Stomach (tissue), 19 donors: Measurements from ENCODE around the gene OR8H2. TPM values are rescaled to one million over a fixed set of nuclear protein-coding genes. Genes with fewer than 3 reads are reported as not detected.
"Not testable (repeated sequence)": the region's sequence is repeated elsewhere in the genome, so short reads cannot be mapped to it uniquely, and the experiment has no call there.

Experiments
- DNase-seq, 2 donors: peaks; one replicate each; pipeline versions ENCODE4 v3.0.0 to v3.0.0-alpha.2; 2013 to 2019
- H3K27ac ChIP-seq, 5 donors: fragments of 200-600 bp in 4 of 5; sonication (generic) in 4 of 5; one replicate each; pipeline ENCODE4 v1.5.1; 2013 to 2019; ENCODE audit warnings: mild to moderate bottlenecking in 1 of 5, moderate library complexity in 1 of 5
- H3K27me3 ChIP-seq, 3 donors: fragments of 200-600 bp; sonication (generic); one replicate each; pipeline ENCODE4 v1.5.1; 2017 to 2019; ENCODE audit warnings: mixed run types in 1 of 3
- H3K36me3 ChIP-seq, 4 donors: fragments of 200-600 bp; sonication (generic); 1 replicate in 3 of 4; 2 replicates in 1 of 4; pipeline ENCODE4 v1.5.1; 2016 to 2019
- H3K4me1 ChIP-seq, 4 donors: fragments of 200-600 bp; sonication (generic); one replicate each; pipeline ENCODE4 v1.5.1; 2016 to 2019
- H3K4me3 ChIP-seq, 4 donors: fragments of 200-600 bp; sonication (generic) in 3 of 4; one replicate each; pipeline ENCODE4 v1.5.1; 2016 to 2019; ENCODE audit warnings: mild to moderate bottlenecking in 1 of 4
- H3K9me3 ChIP-seq, 4 donors: fragments of 200-600 bp; sonication (generic); one replicate each; pipeline ENCODE4 v1.5.1; 2016 to 2019
- CTCF ChIP-seq, 7 experiments: fragments of 450-650 bp in 4 of 7; fragments of 200-600 bp in 3 of 7; sonication (generic) in 3 of 7; IDR thresholded peaks; one replicate each; pipeline ENCODE4 v1.5.1; 2016 to 2019; ENCODE audit warnings: antibody characterized with exemption in 7 of 7, control low read depth in 2 of 7, mild to moderate bottlenecking in 1 of 7
- EP300 ChIP-seq: sonication (generic); formaldehyde crosslinking; IDR thresholded peaks from one replicate; pipeline ENCODE4 v1.6.1; 2017; ENCODE audit warnings: antibody characterized with exemption
- POLR2A ChIP-seq, 4 donors: fragments of 450-650 bp; IDR thresholded peaks; one replicate each; pipeline ENCODE4 v1.6.1; 2016; ENCODE audit warnings: antibody characterized with exemption in 4 of 4, control low read depth in 2 of 4, mild to moderate bottlenecking in 1 of 4, moderate library complexity in 1 of 4
- POLR2AphosphoS5 ChIP-seq, 3 donors: sonication (generic); formaldehyde crosslinking; IDR thresholded peaks; one replicate each; pipeline ENCODE4 v1.6.1; 2016; ENCODE audit warnings: antibody characterized with exemption in 3 of 3
- WGBS, 5 donors: extraction: QIAGEN DNeasy Blood & Tissue Kit in 3 of 5; methylation state at CpG; one replicate each; pipeline versions ENCODE4 v1.1.5 to v1.1.7; 2013 to 2018; 5-methylcytosine and 5-hydroxymethylcytosine counted together
- intact Hi-C: fragments of 100-400 bp; cut with DNase I; formaldehyde crosslinking; loops from one replicate; pipeline ENCODE4 v1.15.1; 2023; ENCODE audit warnings: low total_unique reads
- long read RNA-seq, 10 donors: transcript quantifications; one replicate each; lab custom pipeline, GENCODE V29; 2026
- polyA plus RNA-seq, 3 donors: library from polyadenylated mRNA; stranded (reverse); fragments of 200-250 nt; gene quantifications; one replicate each; pipeline ENCODE4 v1.2.3, GENCODE V29; 2013
- total RNA-seq, 5 donors: library from RNA; depleted of rRNA; stranded (reverse); fragments of >200 nt; gene quantifications; one replicate each; pipeline versions ENCODE4 v1.1.0 to v1.2.3, GENCODE V29; 2014 to 2016
- donor health status: healthy with polysubstance abuse.
- donor health status: Bipolar disorder and iron deficiency.
- donor health status: healthy.

Gene OR8H2
- total RNA-seq (not detected), polyA plus RNA-seq (not detected)
- long read RNA-seq, donor 1 = 0 reads
- long read RNA-seq, donor 2 = 0 reads
- long read RNA-seq, donor 3 = 0 reads
- long read RNA-seq, donor 4 = 0 reads
- long read RNA-seq, donor 5 = 0 reads
- long read RNA-seq, donor 6 = 0 reads
- long read RNA-seq, donor 7 = 0 reads
- long read RNA-seq, donor 8 = 0 reads
- long read RNA-seq, donor 9 = 0 reads
- long read RNA-seq, donor 10 = 0 reads

DNA sequence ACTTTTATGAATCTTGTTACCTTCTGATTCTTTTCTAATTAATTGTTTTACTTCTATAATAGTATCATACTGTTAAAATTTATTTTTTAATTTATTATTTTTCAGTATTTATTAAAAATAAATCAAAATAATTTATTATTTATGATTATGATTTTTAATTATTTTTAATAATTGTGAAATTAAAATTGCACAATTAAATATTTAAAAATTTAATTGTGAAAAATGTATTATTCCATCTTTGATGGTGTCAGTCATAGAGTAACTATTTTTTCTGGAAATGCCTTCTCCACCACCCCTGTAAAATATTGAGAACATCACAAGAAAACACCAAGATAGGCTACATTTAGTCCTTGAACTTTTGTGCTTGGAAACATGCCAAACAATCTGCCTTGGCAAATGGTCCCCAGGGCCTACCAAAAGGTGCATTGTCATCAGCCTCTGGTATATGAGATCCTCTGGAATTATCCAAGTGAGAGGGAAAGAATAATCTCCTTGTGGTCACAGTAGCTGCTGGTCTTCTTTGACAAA is at the start of gene OR8H2:
Gene OR8H2 (plus strand): TSS at position 478 of the 528 bp plus-strand sequence. CDS start 1,356 bp downstream, outside the sequence.
- intact Hi-C loops = no loop called here
- TF ChIP-seq POLR2AphosphoS5 (IDR thresholded peaks at IDR 0.05) = no peak
- TF ChIP-seq POLR2A (IDR thresholded peaks at IDR 0.05) = no peak
- no peak for TF ChIP-seq CTCF (IDR thresholded peaks at IDR 0.05)
- no peak for TF ChIP-seq EP300

GRCh38 chr11:56056366-56056765 is 47.1 kb upstream of the OR8H2 start:
- 34 to 56% (median 45%) methylated on average over 4 of the region's 4 CpGs for WGBS, 5 donors
- H3K27me3 ChIP-seq, H3K27ac ChIP-seq, DNase-seq, H3K36me3 ChIP-seq, H3K9me3 ChIP-seq, H3K4me3 ChIP-seq, H3K4me1 ChIP-seq, intact Hi-C loops: not testable (repeated sequence)

More for the DNA sequence above, at the start of gene OR8H2:
- no peak within 1 kb of the TSS for H3K4me3 ChIP-seq
- no peak for DNase-seq
- no peaks in the 10 kb centered on the region for H3K36me3 ChIP-seq
- no peaks in the 10 kb centered on the region for H3K27me3 ChIP-seq
- H3K4me1 ChIP-seq = no peaks in the 10 kb centered on the region
- H3K27ac ChIP-seq = no peak within 1 kb of the TSS
- H3K9me3 ChIP-seq = peaks cover 0 to 7% (median 2%) of the 10 kb centered on the region in 4 donors

- H3K9me3 ChIP-seq, H3K36me3 ChIP-seq, intact Hi-C loops, H3K4me3 ChIP-seq, H3K27me3 ChIP-seq, H3K4me1 ChIP-seq, DNase-seq, H3K27ac ChIP-seq: not testable (repeated sequence)
- WGBS, 5 donors = 34 to 42% (median 40%) methylated on average over 7 of the region's 7 CpGs
Observed at GRCh38 chr11:56057661-56058237, 45.7 kb upstream of the OR8H2 start.

GRCh38 chr11:56058260-56058780 is 45.2 kb upstream of the OR8H2 start:
- H3K4me3 ChIP-seq, H3K4me1 ChIP-seq, DNase-seq, H3K9me3 ChIP-seq, H3K27me3 ChIP-seq, H3K27ac ChIP-seq, intact Hi-C loops, H3K36me3 ChIP-seq: not testable (repeated sequence)
- 62 to 75% (median 72%) methylated on average over 7 of the region's 7 CpGs for WGBS, 5 donors

- H3K4me1 ChIP-seq = no peaks in the 10 kb centered on the region
- intact Hi-C loops = no loop called here
- H3K4me3 ChIP-seq = no peak overlapping the region
- H3K9me3 ChIP-seq = peaks cover 0 to 13% (median 0%) of the 10 kb centered on the region in 4 donors
- no peaks in the 10 kb centered on the region for H3K27me3 ChIP-seq
- no peak overlapping the region for H3K27ac ChIP-seq
- 51 to 69% (median 62%) methylated on average over 2 of the region's 2 CpGs for WGBS, 5 donors
- no peaks in the 10 kb centered on the region for H3K36me3 ChIP-seq
- DNase-seq = no peak
- TF ChIP-seq CTCF (IDR thresholded peaks at IDR 0.05) (no peak), POLR2AphosphoS5 (IDR thresholded peaks at IDR 0.05) (no peak), EP300 (no peak), POLR2A (IDR thresholded peaks at IDR 0.05) (no peak)
Observed at GRCh38 chr11:56066980-56067379, 36.5 kb upstream of the OR8H2 start.

GRCh38 chr11:56089697-56090096 is 13.8 kb upstream of the OR8H2 start:
- DNase-seq = peak in 1 of 2 donors; percentile 2
- Histone ChIP-seq H3K36me3 (no peaks in the 10 kb centered on the region), H3K27me3 (no peaks in the 10 kb centered on the region), H3K4me1 (no peaks in the 10 kb centered on the region), H3K27ac (no peak overlapping the region), H3K9me3 (no peaks in the 10 kb centered on the region), H3K4me3 (no peak overlapping the region)
- no peak for TF ChIP-seq EP300
- intact Hi-C loops = no loop called here
- 28 to 67% (median 58%) methylated on average over 3 of the region's 3 CpGs for WGBS, 5 donors
